Islet precursor cell (in vitro differentiated cells): ENCODE data around the gene ATP8A2.
A peak's percentile ranks its signal among the peaks of the same experiment; 100 is the strongest.
"Not testable (repeated sequence)": the region's sequence is repeated elsewhere in the genome, so short reads cannot be mapped to it uniquely, and the experiment has no call there.

Experiments
- DNase-seq: peaks from one replicate; pipeline ENCODE4 v3.0.0-alpha.2; 2018

Gene ATP8A2

GRCh38 chr13:25774056-25774455 is 402.3 kb downstream of the ATP8A2 start:
- not testable (repeated sequence) for DNase-seq

- DNase-seq = no peak
Observed at GRCh38 chr13:25775275-25775674, 403.5 kb downstream of the ATP8A2 start.

GRCh38 chr13:25775986-25776385 is 404.2 kb downstream of the ATP8A2 start:
- peak; percentile 74 for DNase-seq

GRCh38 chr13:25776722-25777121 is 404.9 kb downstream of the ATP8A2 start:
- DNase-seq = no peak

GRCh38 chr13:25777509-25777908 is 405.7 kb downstream of the ATP8A2 start:
- no peak for DNase-seq

GRCh38 chr13:25778365-25778764 is 406.6 kb downstream of the ATP8A2 start:
- no peak for DNase-seq

- no peak for DNase-seq
Observed at GRCh38 chr13:25778808-25779305, 407.1 kb downstream of the ATP8A2 start.

- no peak for DNase-seq
Observed at GRCh38 chr13:25783076-25783475, 411.3 kb downstream of the ATP8A2 start.

- no peak for DNase-seq
Observed at GRCh38 chr13:25783601-25784024, 411.8 kb downstream of the ATP8A2 start.

GRCh38 chr13:25784119-25784518 is 412.3 kb downstream of the ATP8A2 start:
- no peak for DNase-seq

GRCh38 chr13:25790137-25790536 is 418.4 kb downstream of the ATP8A2 start:
- DNase-seq = not testable (repeated sequence)

- DNase-seq = no peak
Observed at GRCh38 chr13:25795277-25795676, 423.5 kb downstream of the ATP8A2 start.

GRCh38 chr13:25796474-25796873 is 424.7 kb downstream of the ATP8A2 start:
- no peak for DNase-seq

- DNase-seq = no peak
Observed at GRCh38 chr13:25798998-25799397, 427.2 kb downstream of the ATP8A2 start.

- DNase-seq = no peak
Observed at GRCh38 chr13:25800523-25800922, 428.7 kb downstream of the ATP8A2 start.

GRCh38 chr13:25802579-25802978 is 430.8 kb downstream of the ATP8A2 start:
- DNase-seq = no peak

- DNase-seq = no peak
Observed at GRCh38 chr13:25803641-25804040, 431.9 kb downstream of the ATP8A2 start.

GRCh38 chr13:25806264-25806974 is 434.6 kb downstream of the ATP8A2 start:
- no peak for DNase-seq

GRCh38 chr13:25807562-25807961 is 435.8 kb downstream of the ATP8A2 start:
- DNase-seq = no peak

GRCh38 chr13:25811506-25811905 is 439.7 kb downstream of the ATP8A2 start:
- no peak for DNase-seq

- no peak for DNase-seq
Observed at GRCh38 chr13:25816239-25816638, 444.5 kb downstream of the ATP8A2 start.

- DNase-seq = no peak
Observed at GRCh38 chr13:25819856-25820530, 448.2 kb downstream of the ATP8A2 start.

GRCh38 chr13:25821776-25822175 is 450.0 kb downstream of the ATP8A2 start:
- no peak for DNase-seq

- not testable (repeated sequence) for DNase-seq
Observed at GRCh38 chr13:25827221-25827620, 455.4 kb downstream of the ATP8A2 start.
